GM21423 (cell line): ENCODE results near the gene FIGLA.

Source experiments
- ATAC-seq: cut with Tn5 transposase; IDR thresholded peaks from one replicate; pipeline ENCODE4 v1.9.1; 2021; ENCODE audit warnings: mild to moderate bottlenecking, moderate library complexity; ENCODE audit not compliant: unreplicated experiment

The FIGLA gene

DNA sequence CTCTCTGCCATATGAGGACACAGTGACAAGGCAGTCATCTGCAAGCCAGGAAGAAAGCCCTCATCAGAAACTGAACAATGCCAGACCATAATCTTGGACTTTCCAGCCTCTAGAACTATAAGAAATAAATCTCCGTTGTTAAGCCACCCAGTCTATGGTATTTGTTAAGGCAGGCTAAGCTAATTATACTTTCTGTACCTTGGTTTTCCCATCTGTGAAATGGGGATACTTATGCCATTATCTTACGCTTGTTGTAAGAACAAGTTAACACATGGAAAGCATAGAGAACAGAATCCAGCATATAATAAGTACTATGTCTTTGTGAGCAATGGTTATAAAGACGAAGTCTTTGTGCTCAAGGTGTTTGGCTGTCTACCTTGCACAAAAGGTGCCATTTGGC lies 14.2 kb downstream of the FIGLA start:
- no peak for ATAC-seq

DNA sequence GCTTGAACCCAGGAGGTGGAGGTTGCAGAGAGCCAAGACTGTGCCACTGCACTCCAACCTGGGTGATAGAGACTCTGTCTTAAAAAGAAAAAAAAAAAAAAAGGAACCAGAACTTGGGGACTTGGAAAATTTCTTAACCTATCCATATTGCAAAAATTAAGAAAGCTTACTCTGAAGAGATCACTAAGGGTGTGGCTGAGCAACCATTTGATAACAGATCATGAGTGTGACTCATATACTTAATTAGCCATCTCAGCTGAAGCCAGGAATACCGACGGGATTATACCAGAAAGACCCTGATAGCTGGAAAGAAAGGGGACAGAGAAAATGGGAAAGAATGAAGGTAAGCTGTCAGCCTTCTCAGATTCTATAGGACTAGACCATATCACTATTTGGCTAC lies 15.3 kb downstream of the FIGLA start:
- ATAC-seq, result no peak

DNA sequence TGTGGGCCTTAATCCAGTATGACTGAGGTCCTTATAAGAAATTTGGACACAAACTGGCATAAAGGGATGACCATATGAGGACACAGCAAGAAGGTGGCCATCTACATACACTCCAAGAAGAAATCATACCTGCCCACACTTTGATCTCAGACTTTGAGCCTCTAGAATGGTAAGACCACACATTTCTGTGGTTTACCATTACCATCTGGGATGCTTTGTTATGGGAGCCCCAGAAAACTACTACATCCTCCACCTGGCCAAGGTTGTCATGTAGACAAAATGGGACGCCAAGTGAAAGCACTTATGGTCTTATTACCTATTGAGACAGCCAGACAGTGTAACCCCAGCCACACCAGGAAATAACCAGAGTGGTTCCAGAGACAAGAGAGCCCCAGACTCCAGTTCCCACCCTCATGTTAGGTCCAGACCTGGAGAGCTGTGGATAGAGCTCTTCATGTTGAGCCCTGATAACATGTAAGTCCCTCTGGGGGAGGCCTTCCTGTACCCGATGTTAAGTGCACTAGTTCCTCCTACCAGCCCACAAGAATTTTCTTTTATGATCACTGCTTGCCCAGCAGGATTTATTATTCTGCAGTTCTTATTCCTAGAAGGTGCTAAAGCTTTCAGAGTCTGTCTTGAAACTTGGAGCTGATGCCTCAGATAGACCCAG lies 17.8 kb downstream of the FIGLA start:
- no peak for ATAC-seq

- ATAC-seq, result peak; percentile 65
These were observed 19.0 kb downstream of the FIGLA start for GRCh38 chr2:70771446-70771845.

DNA sequence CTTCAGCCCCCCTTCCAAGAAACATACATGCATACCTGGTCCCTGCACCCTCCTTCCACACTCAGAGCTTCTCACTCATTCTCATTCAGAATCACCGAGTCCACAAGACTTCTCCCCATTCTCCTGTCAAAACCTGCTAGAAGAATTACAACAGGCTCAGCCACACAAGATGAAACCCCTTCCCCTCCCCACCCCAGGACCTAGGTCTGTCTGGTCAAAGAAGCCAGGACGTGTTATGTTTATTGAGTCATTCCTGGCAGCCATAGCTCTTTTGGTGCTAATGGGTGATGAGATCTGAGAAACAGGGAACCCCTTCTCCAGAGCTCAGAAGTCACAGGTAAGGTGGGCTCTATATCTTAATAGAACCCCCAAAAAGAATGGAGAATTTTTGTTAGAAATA lies 21.0 kb downstream of the FIGLA start:
- no peak for ATAC-seq

DNA sequence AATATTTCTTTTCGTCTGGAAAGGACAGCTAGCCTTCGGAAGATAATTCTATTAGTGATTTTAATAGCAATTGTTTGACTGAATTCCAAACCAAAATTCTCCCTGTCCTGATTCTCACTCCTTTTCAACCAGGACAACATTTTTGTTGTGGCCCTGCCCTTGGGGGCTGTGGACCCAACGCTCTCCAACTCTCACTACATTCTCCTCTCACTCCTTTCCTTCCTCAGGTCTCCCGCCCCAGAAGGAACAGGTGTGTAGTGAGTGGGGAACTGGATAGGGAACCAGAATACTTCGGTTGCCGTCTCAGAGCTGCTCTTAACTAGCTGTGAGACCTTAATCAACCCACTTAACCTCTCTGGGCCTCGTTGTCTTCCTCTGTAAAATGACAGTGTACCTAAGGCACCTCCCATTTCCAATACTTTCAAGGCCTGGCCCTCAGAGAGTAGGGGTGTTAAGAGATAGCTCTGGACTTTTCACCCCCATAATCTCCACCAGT lies 21.8 kb downstream of the FIGLA start:
- ATAC-seq, result no peak

DNA sequence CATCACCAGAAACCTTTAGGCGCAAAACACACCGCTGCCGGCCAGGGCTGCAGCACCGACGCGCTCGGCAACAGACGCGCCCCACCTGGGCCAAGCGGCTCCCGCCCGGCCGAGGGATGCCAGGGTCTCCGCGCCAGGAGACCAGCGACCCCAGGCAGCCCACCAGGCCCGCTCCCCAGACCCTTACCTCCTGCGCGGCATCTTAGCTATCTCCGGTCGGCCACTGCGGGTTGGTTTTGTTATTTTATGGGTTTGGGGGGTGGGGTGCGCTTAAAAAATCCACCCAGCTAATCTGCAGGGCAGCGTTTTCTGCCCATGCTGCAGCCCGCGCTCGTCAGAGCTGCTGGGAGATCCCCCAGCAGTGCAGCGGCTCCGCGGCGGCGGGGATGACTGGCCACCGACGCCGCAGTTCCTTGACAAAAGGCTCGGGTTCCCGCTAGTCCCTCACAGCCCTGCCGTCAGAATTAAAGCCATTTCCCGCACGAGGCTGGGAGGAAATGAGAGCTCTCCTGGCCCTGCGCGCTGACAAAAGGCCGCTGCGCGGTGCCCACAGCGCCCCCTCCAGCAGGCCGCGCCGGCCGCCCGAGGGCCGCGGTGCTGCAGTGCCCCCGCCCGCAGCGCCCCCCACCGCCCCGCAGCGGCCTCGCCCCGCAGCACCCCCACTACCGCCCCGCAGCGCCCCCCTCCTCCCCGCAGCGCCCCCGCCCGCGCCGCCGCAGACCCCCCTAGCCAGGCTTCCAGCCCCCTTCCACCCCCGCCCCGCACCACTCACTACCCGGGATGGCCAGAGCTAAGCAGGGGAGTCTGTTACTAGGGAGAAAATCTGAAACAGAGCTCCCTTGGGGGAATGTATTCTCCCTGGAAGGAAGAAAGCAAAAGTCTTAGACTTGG lies 22.5 kb downstream of the FIGLA start, which contains the start of gene ADD2:
ADD2 (minus strand) TSS at position 502 of the 891 bp plus-strand sequence. CDS start 61,792 bp downstream, outside the sequence.
- no peak for ATAC-seq

GRCh38 chr2:70767079-70767698 lies 23.3 kb downstream of the FIGLA start:
- no peak for ATAC-seq

GRCh38 chr2:70766357-70767078 lies 23.9 kb downstream of the FIGLA start:
- no peak for ATAC-seq

DNA sequence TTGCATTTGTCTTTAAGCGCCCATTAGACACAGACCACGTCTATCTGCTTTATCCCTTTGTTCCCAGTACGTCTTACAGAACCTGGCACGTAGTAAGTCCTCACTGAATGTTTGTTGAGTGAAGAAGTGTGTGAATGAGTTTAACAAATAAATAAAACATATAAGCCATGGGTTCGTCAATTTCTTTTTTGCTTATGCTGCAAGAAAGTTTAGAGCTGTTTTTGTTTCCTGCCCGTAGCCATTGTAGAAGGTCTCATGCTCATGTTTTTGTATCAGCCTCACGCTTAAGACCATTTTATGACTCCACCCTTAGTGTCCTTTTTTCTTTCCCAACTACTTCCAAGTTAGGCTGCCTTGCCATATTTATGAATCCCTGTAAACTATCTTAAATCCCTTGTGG lies 24.9 kb downstream of the FIGLA start:
- no peak for ATAC-seq

GRCh38 chr2:70759446-70759845 lies 31.0 kb downstream of the FIGLA start:
- no peak for ATAC-seq

DNA sequence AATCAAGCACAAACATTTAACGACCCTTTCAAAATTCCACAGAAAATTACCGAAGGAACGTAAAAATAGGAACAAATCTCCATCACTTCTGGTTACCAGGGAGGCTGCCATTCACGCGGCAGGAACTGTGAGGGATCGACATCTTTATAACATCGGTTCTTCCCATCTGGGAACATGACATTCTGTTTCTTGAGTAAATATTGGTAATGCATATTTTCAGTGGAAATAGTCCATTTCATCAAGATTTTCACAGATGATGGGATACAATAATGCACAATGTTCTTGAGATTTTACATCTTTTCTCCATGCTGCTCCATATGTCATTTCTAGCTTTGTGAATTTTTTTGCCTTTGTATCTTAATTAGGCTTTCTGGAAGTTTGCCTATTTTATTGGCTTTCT lies 32.5 kb downstream of the FIGLA start:
- ATAC-seq, result no peak

- no peak for ATAC-seq
These were observed 33.1 kb downstream of the FIGLA start for GRCh38 chr2:70757360-70757759.

- ATAC-seq, result no peak
These were observed 34.3 kb downstream of the FIGLA start for GRCh38 chr2:70756128-70756527.

- ATAC-seq, result no peak
These were observed 36.5 kb downstream of the FIGLA start for GRCh38 chr2:70753902-70754301.

GRCh38 chr2:70753031-70753430 lies 37.4 kb downstream of the FIGLA start:
- ATAC-seq, result no peak

DNA sequence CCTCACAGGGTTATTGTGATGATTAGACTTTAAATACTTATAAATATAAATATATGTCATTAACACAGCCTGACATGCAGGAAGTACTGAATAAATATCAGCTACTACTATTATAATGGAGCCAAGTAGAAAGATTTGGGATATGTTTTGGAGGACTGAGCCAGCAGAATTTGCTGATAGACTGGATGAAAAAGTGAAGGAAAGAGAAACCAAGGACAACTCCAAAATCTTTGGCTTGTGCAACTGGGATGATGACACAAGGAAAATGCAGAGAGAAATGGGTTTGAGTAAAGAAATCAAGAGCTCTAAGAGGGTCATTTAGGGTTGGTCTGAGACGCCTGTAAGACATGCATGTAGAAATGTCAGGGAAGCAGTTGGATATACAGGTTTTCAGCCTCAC lies 38.0 kb downstream of the FIGLA start:
- ATAC-seq, result no peak

DNA sequence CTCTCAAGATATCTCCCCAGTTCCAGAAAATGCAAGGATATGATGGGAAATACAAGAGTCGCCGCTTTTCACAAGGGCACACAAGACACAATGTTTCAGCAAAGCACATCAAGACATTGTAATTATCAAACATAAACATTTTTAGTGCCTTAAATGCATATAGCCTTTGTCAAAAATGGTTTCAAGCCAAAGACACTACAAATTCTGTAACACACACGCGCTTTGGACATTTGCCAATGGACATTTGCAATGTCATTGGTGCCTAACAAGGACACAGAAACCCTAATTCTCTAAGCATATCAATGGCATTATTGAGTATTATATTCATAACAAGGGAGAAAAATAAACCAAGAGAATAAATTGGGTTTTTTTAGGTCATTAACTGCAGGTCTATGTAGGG lies 38.6 kb downstream of the FIGLA start:
- ATAC-seq, result no peak

- no peak for ATAC-seq
These were observed 40.1 kb downstream of the FIGLA start for GRCh38 chr2:70750320-70750719.

DNA sequence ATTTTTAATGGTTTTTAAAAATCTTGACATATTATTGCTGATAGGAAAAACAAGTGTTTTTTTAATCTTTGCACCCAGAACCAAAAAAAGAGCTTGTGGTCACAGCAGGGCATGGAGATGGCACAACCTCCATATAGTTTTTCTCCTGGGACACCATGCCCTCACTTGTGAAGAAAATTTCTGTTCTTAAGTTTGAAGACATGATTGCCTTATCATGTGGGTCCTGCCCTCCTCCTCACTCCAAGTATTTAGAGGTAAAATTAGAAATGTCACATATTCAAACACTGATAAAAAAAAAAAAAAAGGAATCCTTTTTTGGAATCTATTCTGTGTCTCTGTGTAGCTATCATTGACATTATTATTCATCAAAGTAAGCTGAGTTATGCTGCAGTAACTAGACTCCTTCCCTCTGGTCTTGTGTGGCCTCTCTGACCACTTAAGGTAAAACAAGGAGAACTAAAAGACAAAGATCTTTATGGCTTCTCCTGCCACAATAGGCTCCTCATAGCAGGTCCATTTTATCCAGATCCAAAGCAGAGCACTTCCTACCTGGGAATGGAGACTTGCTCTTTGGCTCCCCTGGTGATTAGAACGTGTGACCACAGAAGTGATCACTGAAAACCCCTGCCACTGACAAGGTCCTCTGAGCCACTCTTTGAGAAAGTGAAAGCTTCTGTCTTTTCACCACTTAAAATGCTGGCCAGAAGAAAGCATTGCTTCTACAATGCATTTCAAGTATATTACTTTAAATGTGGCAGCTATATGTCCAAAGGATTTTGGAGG lies 42.2 kb downstream of the FIGLA start:
- no peak for ATAC-seq
